Stimulated activated effector memory CD8-positive, alpha-beta T cell treated with anti-CD3 and anti-CD28 coated beads, Interleukin-12 subunit alpha, Interleukin-12 subunit beta, amount 100 ng/mL, for 72 hours (primary cell): ENCODE results near the gene WDR11.

Experiments used
- ATAC-seq: fragments of 150-1000 bp; cut with Tn5 transposase; 2 replicates; pipeline ENCODE4 v1.10.0; 2021
- DNase-seq, 2 donors: peaks; one replicate each; pipeline ENCODE4 v3.0.0; 2021 to 2022; ENCODE audit warnings: low spot score in 2 of 2
- H3K27ac Mint-ChIP-seq: one replicate; pipeline ENCODE4 v1.8.0; 2022; ENCODE audit warnings: mild to moderate bottlenecking, mixed read lengths
- H3K36me3 Mint-ChIP-seq: one replicate; pipeline ENCODE4 v1.8.0; 2022; ENCODE audit warnings: mild to moderate bottlenecking, mixed read lengths
- H3K4me1 Mint-ChIP-seq: one replicate; pipeline ENCODE4 v1.8.0; 2022; ENCODE audit warnings: mixed read lengths
- H3K4me3 Mint-ChIP-seq: one replicate; pipeline ENCODE4 v1.8.0; 2022; ENCODE audit warnings: mild to moderate bottlenecking, mixed read lengths
- H3K9me3 Mint-ChIP-seq: one replicate; pipeline ENCODE4 v1.8.0; 2022; ENCODE audit warnings: mixed read lengths

WDR11 gene, protein sequence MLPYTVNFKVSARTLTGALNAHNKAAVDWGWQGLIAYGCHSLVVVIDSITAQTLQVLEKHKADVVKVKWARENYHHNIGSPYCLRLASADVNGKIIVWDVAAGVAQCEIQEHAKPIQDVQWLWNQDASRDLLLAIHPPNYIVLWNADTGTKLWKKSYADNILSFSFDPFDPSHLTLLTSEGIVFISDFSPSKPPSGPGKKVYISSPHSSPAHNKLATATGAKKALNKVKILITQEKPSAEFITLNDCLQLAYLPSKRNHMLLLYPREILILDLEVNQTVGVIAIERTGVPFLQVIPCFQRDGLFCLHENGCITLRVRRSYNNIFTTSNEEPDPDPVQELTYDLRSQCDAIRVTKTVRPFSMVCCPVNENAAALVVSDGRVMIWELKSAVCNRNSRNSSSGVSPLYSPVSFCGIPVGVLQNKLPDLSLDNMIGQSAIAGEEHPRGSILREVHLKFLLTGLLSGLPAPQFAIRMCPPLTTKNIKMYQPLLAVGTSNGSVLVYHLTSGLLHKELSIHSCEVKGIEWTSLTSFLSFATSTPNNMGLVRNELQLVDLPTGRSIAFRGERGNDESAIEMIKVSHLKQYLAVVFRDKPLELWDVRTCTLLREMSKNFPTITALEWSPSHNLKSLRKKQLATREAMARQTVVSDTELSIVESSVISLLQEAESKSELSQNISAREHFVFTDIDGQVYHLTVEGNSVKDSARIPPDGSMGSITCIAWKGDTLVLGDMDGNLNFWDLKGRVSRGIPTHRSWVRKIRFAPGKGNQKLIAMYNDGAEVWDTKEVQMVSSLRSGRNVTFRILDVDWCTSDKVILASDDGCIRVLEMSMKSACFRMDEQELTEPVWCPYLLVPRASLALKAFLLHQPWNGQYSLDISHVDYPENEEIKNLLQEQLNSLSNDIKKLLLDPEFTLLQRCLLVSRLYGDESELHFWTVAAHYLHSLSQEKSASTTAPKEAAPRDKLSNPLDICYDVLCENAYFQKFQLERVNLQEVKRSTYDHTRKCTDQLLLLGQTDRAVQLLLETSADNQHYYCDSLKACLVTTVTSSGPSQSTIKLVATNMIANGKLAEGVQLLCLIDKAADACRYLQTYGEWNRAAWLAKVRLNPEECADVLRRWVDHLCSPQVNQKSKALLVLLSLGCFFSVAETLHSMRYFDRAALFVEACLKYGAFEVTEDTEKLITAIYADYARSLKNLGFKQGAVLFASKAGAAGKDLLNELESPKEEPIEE

DNA sequence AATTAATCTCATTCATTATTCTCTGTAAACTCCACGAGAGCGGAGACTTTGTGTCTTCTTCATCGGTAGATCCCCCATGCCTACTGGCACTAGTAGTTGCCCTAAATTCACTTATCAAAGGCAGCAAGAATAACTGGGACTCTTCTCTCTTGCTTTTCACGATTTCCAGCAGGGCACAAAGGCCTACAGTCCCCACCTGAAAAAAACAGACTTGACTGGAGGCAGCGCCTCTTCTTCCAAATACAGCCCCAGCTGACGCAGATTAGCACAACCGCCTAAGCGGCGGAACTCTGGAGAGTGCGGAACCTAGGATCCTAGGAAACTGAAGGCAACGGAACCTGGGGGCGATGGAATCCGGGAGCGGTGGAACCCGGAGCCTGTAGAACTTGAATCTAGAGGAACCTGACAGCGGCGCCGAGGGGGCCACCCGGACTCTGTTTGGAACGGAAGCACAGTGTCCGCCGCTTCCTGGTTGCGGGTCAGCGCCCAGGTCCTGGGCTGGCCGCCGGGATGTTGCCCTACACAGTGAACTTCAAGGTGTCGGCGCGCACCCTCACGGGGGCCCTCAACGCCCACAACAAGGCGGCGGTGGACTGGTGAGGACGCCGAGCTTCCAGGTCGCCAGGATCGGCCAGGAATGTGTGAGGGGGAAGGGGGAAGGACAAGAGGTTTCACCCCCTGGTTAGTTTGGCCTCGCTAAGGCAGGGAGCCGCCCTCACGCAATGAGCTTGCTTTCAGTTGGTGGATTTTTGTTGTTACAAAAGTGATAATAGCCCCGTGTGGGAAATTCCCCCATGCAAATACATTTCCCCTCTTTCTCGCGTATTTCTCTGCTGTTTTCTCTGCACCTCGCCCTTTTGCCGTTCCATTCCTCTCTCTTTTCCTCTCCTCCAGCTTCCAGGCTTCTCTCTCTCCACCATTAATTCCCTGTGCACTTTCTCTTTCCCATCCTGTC is at the start of gene WDR11:
Gene WDR11 (plus strand): TSS at position 452 of the 955 bp plus-strand sequence. CDS start 59 bp downstream, at position 511.
- ATAC-seq = peak; percentile 95
- Mint-ChIP-seq H3K9me3 (peaks cover 4% of the 10 kb centered on the region), H3K36me3 (peaks cover 44% of the 10 kb centered on the region), H3K4me3 (peak within 1 kb of the TSS; percentile 95), H3K27ac (peak within 1 kb of the TSS; percentile 99), H3K4me1 (peaks cover 41% of the 10 kb centered on the region)
- DNase-seq = peak; percentile 57 to 91

DNA sequence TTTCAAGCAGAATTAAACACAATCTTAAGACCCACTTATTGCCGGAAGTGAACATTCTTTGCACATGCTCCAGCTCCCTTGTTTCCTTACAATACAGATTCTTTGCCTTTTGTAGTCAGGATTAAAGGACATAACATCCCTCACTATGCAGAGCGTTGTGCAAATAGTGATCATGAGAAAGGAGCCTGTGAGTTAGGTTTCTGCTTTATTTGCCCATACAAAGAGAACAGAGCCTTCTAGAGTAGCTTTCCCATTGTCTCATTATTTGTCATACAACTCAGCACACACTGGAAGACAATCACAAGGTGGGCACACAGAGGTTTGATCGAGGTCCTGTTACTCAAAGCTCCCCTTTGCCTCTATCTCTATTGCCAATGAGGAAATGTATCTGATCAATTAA is 48.2 kb upstream of the WDR11 start:
- H3K36me3 Mint-ChIP-seq = no peaks in the 10 kb centered on the region
- ATAC-seq = no peak
- no peaks in the 10 kb centered on the region for H3K9me3 Mint-ChIP-seq
- DNase-seq = no peak
- H3K27ac Mint-ChIP-seq = no peak overlapping the region
- H3K4me1 Mint-ChIP-seq = no peaks in the 10 kb centered on the region
- no peak overlapping the region for H3K4me3 Mint-ChIP-seq

DNA sequence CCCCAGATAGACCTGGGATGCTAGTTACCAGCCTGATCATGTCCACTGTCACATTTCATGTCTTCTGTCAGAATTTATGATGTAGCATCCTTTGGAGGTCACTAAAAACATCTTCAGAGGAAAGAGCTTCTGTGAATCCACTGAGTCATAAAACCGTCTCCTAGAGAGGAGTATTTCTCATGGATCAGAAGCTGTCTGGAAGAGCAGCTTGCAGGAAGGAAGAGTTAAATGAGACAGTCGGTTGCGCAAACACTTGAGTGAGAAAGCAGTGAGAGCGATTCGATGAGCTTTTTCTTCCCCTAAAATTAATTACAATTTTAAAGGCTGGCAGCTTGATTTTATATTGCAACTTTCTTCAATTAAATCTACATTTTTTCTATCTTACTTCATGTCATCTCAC is 47.2 kb upstream of the WDR11 start:
- H3K36me3 Mint-ChIP-seq = no peaks in the 10 kb centered on the region
- H3K4me3 Mint-ChIP-seq = no peak overlapping the region
- no peaks in the 10 kb centered on the region for H3K9me3 Mint-ChIP-seq
- no peak for ATAC-seq
- no peak overlapping the region for H3K27ac Mint-ChIP-seq
- no peaks in the 10 kb centered on the region for H3K4me1 Mint-ChIP-seq
- DNase-seq = no peak

DNA sequence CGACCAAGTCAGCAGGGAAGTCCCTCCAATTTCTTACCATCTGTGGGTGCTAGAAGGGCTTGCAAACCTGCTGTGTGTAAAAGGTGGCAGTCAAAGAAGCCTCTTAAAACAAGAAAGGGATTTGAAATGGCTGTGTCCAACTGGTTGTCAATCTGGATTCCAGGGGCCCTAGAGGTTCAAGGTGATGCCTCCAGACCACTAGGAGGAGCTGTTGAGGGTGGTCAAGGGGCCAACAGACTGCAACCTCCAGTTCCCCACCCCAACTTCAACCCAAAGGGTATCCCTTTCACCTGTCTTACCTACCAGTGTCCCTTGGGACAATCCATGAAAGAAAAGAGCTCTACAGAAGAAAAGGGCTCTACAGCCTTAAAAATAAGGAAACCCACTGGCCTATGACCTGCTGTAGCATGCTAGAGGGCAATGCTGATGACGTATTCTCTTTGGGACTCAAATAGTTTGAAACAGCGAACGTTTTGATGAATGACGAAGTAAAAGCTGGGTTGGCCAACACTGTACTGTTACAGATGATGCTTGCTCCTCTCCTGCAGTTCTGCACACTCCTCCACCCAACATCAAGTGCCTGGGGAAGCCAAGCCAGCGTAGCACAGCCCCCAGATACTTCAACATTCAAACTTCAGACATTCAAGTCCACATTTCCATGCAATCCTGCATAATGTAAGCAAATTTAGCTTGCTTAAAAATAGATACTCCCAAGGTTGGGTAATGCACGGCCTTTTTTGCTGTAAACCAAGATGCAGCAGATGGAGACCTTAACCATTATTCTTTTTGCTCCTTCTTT is 45.9 kb upstream of the WDR11 start:
- Mint-ChIP-seq H3K4me3 (no peak overlapping the region), H3K36me3 (no peaks in the 10 kb centered on the region), H3K4me1 (no peaks in the 10 kb centered on the region), H3K27ac (no peak overlapping the region), H3K9me3 (no peaks in the 10 kb centered on the region)
- no peak for DNase-seq
- ATAC-seq = no peak

DNA sequence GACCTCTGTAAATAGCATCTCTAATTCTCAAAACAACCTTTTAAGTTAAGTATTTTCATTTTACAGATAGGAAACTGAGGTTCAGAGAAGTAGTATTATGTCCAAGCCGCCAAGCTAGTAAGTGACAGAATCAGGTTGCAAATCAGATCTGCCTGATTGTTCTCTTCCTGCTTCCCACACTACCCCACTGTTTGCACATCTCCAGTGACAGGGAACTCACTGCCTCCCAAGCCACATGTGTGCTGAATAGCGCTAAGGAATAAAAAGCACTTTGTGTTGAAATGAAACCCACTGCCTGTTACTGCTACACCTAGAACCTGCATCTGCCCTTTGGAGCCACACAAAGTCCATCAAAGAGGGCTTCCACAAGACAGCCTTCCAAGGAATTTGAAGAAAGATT is 45.1 kb upstream of the WDR11 start:
- Mint-ChIP-seq H3K9me3 (no peaks in the 10 kb centered on the region), H3K4me1 (no peaks in the 10 kb centered on the region), H3K4me3 (no peak overlapping the region), H3K27ac (no peak overlapping the region), H3K36me3 (no peaks in the 10 kb centered on the region)
- no peak for DNase-seq
- no peak for ATAC-seq

DNA sequence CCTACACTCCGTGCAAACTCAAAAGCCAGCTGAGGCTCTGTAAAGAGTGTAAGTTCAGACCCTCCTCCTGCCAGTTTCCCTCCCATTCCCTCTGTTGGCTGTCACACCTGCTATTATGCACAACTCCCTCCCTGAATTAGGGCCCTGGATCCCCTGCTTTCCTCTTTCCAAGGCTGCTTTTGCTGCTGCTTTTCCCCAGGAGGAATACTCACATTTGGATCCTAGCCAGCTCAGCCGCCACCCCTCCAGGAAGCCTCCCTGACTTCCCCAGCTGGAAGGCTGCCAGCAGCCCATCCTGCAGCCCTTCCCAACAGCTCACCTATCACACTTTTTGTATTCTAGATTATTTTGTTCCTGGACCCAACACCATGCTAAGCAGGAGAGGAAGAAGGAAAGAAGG is 40.9 kb upstream of the WDR11 start:
- DNase-seq (no peak), ATAC-seq (no peak)
- no peaks in the 10 kb centered on the region for H3K9me3 Mint-ChIP-seq
- H3K4me1 Mint-ChIP-seq = no peaks in the 10 kb centered on the region
- H3K4me3 Mint-ChIP-seq = no peak overlapping the region
- no peaks in the 10 kb centered on the region for H3K36me3 Mint-ChIP-seq
- H3K27ac Mint-ChIP-seq = no peak overlapping the region

DNA sequence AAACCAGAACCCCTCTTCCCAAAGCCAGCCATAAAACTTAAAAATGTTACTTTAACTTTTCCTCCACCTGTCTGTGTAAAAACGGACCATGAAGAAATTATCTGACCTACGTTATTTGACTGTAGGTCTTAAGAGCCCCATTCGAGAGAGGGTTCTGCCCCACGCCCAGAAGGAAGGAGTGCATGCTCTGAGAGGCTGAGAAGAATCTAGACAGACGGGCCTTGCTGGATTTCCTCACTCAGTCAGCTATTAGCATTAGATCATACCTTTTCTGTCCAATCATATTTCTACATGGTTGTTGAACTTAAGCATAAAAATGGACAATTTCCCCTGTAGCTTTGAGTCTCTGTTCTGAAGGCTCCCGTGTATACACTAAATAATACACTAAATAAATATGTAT is 38.1 kb upstream of the WDR11 start:
- no peaks in the 10 kb centered on the region for H3K4me1 Mint-ChIP-seq
- no peak for ATAC-seq
- no peak overlapping the region for H3K27ac Mint-ChIP-seq
- no peak for DNase-seq
- H3K36me3 Mint-ChIP-seq = no peaks in the 10 kb centered on the region
- no peaks in the 10 kb centered on the region for H3K9me3 Mint-ChIP-seq
- no peak overlapping the region for H3K4me3 Mint-ChIP-seq

DNA sequence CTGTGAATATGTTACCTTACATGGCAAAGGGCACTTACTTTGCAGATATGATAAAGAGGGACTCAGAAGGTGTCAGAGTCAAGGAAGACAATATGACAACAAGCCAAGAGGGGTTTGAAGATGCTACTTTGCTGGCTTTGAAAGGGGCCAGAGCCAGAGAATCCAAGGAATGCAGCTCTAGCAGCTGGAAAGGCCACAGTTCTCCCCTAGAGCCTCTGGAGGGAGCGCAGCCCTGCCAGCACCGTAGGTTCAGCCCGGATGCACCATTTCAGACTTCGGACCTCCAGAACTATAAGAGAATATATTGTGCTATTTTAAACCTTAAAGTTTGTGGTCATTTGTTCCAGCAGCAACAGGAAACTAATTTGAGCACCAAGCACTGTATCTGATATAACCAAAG is 32.9 kb upstream of the WDR11 start:
- Mint-ChIP-seq H3K4me1 (no peaks in the 10 kb centered on the region), H3K9me3 (no peaks in the 10 kb centered on the region), H3K27ac (no peak overlapping the region), H3K4me3 (no peak overlapping the region), H3K36me3 (no peaks in the 10 kb centered on the region)
- ATAC-seq = no peak
- DNase-seq = peak in 1 of 2 donors; percentile 17

DNA sequence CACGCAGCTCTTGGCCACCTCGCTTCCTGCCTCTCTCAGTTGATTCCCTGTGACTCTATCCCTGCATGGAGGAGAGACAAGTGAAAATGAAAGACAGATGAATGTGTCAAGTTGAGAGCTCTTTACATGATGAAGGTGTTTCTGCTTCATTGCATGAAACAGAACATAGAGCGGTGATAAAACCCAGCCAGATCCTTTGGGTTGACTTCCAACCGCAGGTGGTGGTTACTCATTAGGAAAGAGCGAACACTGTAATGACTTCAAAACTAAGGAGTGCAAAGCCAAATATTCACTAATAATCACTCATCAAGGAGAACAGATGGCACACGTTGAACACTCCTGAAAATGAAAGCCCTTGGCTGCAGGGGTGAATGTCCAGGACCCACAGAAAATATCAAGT is 31.8 kb upstream of the WDR11 start:
- ATAC-seq = no peak
- peak in 1 of 2 donors; percentile 18 for DNase-seq
- no peaks in the 10 kb centered on the region for H3K36me3 Mint-ChIP-seq
- H3K4me1 Mint-ChIP-seq = no peaks in the 10 kb centered on the region
- no peak overlapping the region for H3K27ac Mint-ChIP-seq
- no peaks in the 10 kb centered on the region for H3K9me3 Mint-ChIP-seq
- H3K4me3 Mint-ChIP-seq = no peak overlapping the region

DNA sequence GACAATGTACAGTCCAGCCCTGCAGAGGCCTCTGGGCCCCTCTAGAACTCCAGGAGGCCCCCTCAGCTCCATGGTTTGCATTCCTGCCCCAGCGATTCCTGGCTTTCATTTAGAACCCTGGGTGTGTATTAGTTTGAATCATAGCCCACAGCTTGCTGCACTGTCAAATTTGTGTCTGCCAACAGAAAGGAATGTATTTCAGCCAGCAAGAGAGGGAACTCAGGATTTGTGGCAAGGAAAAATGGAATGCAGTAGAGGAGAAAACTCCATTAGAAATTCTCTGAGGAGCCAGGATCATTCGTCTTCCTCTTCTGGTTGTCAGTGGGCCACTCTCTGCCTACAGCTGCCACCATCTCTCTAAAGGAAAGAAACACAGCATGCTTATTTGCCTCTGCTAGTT is 27.9 kb upstream of the WDR11 start:
- Mint-ChIP-seq H3K4me1 (peaks cover 5% of the 10 kb centered on the region), H3K27ac (no peak overlapping the region)
- no peak for ATAC-seq

DNA sequence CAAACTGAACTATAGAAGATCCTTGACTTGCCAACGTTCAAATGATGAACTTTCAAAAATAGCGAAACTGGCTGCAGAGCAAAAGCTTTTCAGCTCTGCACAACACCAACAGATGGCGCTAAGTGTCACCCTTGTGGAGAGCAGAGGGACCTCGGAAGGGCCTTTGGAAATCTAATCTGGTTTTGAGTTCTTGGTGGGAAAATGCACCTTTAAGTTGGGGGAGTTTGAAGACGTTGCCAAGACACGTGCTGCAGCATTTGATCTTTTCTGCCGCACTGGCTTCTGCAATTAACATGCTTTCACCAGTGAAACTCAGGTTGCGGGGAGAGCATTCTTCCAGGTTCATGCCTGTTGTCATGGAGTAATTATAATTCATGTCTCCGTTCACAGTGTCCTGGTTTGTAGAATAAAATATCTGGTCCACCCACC is 26.3 kb upstream of the WDR11 start:
- Mint-ChIP-seq H3K4me3 (no peak overlapping the region), H3K36me3 (no peaks in the 10 kb centered on the region), H3K27ac (no peak overlapping the region), H3K4me1 (peaks cover 5% of the 10 kb centered on the region), H3K9me3 (no peaks in the 10 kb centered on the region)
- ATAC-seq (no peak), DNase-seq (no peak)

More for the DNA sequence above, 27.9 kb upstream of the WDR11 start:
- H3K4me3 Mint-ChIP-seq = no peak overlapping the region
- no peak for DNase-seq
- H3K36me3 Mint-ChIP-seq = no peaks in the 10 kb centered on the region
- no peaks in the 10 kb centered on the region for H3K9me3 Mint-ChIP-seq

DNA sequence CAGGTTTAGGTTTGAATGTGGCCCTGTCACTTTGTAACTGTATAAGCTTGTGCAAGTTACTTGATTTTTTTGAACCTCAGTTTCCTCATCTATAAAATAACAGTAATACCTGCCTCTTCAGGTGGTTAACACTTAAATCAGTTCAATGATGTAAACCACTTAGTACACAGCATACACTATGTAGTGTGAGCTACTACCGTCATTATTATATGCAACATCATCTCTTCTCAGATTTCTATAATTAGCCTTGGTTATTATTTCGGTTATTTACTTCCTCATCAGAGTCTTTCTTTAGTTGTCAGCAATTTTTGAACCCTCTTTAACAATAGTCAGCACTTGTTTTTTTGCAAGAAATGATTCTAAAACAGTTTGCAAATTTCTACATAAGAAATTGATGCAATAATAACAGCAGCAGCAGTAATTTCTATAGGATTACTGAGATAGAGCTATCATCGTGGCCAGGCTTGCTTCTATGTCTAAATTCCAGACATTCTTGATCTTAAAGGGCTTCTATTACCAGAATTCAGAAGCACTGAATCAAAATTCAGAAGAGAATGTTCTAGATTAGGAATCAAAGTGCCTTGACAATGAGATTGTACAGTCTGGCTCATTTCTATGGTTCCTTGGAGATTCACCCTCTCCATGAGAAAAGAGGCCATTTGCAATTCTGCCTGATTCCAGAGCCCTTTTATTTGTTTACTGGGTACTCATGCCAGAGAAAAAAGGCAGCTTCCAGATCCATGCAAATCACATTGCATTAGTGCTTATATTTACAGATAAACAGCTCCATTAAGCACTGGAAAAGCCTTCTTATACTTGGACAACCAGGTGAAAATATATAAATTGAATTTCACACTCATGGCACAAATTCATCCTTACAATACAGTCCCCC is 25.0 kb upstream of the WDR11 start:
- no peak for ATAC-seq
- no peak for DNase-seq
- H3K36me3 Mint-ChIP-seq = no peaks in the 10 kb centered on the region
- no peaks in the 10 kb centered on the region for H3K9me3 Mint-ChIP-seq
- H3K27ac Mint-ChIP-seq = no peak overlapping the region
- H3K4me3 Mint-ChIP-seq = no peak overlapping the region
- peaks cover 5% of the 10 kb centered on the region for H3K4me1 Mint-ChIP-seq

DNA sequence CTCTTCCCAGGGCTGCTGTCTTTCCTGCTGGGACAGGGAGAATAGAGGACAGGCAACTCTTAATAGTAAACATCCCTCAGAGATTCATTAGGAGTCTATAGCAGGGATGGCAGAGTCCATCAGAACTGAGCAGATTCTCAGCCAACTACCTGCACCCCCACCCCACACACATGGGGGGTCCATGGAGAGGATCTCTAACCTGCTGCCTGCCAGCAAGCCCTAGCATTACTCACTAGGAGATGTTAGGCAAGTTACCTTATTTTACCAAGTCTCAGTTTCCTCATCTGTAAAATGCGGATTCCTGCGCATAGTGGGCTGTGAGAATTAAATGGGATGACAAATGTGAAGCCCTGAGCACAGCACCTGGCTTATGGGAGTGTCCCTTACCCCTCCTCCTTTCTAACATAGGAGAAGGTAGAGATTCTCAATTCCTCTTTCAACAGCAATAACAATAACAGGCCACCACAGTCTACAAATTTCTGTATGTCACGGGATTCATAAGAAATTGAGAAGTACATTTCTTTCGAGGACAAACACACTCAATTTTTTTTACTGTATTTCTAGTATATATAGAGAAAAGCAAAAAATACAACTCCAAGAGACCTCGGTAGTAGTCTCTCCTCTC is 23.8 kb upstream of the WDR11 start:
- Mint-ChIP-seq H3K4me1 (peaks cover 5% of the 10 kb centered on the region), H3K27ac (no peak overlapping the region)
- no peak for ATAC-seq

More for the DNA sequence above, 23.8 kb upstream of the WDR11 start:
- Mint-ChIP-seq H3K9me3 (no peaks in the 10 kb centered on the region), H3K36me3 (no peaks in the 10 kb centered on the region), H3K4me3 (no peak overlapping the region)
- DNase-seq = no peak
